ENCODE measurements around the gene ARID4A.

GRCh38 chr14:58397156-58397555 is 98.8 kb downstream of the ARID4A start:
- no peak for TF ChIP-seq POLR2A (IDR thresholded peaks at IDR 0.05)
- TF ChIP-seq, protein P1, sequence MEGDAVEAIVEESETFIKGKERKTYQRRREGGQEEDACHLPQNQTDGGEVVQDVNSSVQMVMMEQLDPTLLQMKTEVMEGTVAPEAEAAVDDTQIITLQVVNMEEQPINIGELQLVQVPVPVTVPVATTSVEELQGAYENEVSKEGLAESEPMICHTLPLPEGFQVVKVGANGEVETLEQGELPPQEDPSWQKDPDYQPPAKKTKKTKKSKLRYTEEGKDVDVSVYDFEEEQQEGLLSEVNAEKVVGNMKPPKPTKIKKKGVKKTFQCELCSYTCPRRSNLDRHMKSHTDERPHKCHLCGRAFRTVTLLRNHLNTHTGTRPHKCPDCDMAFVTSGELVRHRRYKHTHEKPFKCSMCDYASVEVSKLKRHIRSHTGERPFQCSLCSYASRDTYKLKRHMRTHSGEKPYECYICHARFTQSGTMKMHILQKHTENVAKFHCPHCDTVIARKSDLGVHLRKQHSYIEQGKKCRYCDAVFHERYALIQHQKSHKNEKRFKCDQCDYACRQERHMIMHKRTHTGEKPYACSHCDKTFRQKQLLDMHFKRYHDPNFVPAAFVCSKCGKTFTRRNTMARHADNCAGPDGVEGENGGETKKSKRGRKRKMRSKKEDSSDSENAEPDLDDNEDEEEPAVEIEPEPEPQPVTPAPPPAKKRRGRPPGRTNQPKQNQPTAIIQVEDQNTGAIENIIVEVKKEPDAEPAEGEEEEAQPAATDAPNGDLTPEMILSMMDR (IDR thresholded peaks at IDR 0.05), result no peak
